Retinal pigment epithelial cell (primary cell): ENCODE measurements around the gene ZNF672.

Source experiments
- DNase-seq: peaks from one replicate; pipeline ENCODE4 v3.0.0-alpha.2; 2010; ENCODE audit warnings: low read depth
- H3K4me3 ChIP-seq: 2 replicates; pipeline ENCODE4 v1.5.1; 2011; ENCODE audit warnings: mild to moderate bottlenecking, low read length, control low read depth, moderate library complexity
- CTCF ChIP-seq: conservative IDR thresholded peaks from 2 replicates; pipeline ENCODE4 v1.5.1; 2011; ENCODE audit warnings: low read depth, low read length, control low read depth, inconsistent platforms

The ZNF672 gene

GRCh38 chr1:248862695-248862997 lies 24.6 kb downstream of the ZNF672 start:
- no peak for DNase-seq
- TF ChIP-seq CTCF = no peak
- peak overlapping the region; percentile 63 for H3K4me3 ChIP-seq

GRCh38 chr1:248862998-248863881 lies 25.2 kb downstream of the ZNF672 start:
- H3K4me3 ChIP-seq = peak overlapping the region; percentile 63
- DNase-seq = peak; percentile 44
- no peak for TF ChIP-seq CTCF

GRCh38 chr1:248871837-248872401 lies 33.9 kb downstream of the ZNF672 start:
- TF ChIP-seq CTCF = no peak
- DNase-seq = no peak
- peak overlapping the region; percentile 63 for H3K4me3 ChIP-seq

GRCh38 chr1:248872752-248873408 lies 34.9 kb downstream of the ZNF672 start:
- H3K4me3 ChIP-seq = peak overlapping the region; percentile 63
- TF ChIP-seq CTCF = no peak
- peak; percentile 28 for DNase-seq

GRCh38 chr1:248873409-248873992 lies 35.5 kb downstream of the ZNF672 start:
- peak; percentile 78 for DNase-seq
- H3K4me3 ChIP-seq = peak overlapping the region; percentile 63
- peak; percentile 0 for TF ChIP-seq CTCF

GRCh38 chr1:248873993-248874533 lies 36.0 kb downstream of the ZNF672 start:
- no peak for DNase-seq
- TF ChIP-seq CTCF = no peak
- H3K4me3 ChIP-seq = peak overlapping the region; percentile 63
